Keratinocyte (primary cell): ENCODE results near the gene RAD54L. TPM values are rescaled to one million over a fixed set of nuclear protein-coding genes. Genes with fewer than 3 reads are reported as not detected.

Source experiments
- DNase-seq: peaks from one replicate; pipeline ENCODE4 v3.0.0-alpha.2; 2011; ENCODE audit warnings: low read depth, missing footprints, low spot score
- FAIRE-seq: peaks from 2 replicates; lab custom pipeline; 2011; peaks lifted over from hg19 to GRCh38; lab: Jason Lieb, UNC
- H2AFZ ChIP-seq: 2 replicates; pipeline ENCODE4 v1.6.0; 2012; ENCODE audit warnings: low read length, control low read depth, inconsistent platforms; ENCODE audit not compliant: control insufficient read depth
- H3K27ac ChIP-seq: 2 replicates; pipeline ENCODE4 v1.5.1; 2011; ENCODE audit warnings: low read length; ENCODE audit not compliant: control insufficient read depth, insufficient read depth
- H3K27me3 ChIP-seq: 3 replicates; pipeline ENCODE4 v1.6.0; 2011; ENCODE audit warnings: low read length; ENCODE audit not compliant: control insufficient read depth, insufficient read depth; ENCODE audit errors: extremely low read depth
- H3K36me3 ChIP-seq, 2 experiments: 2 replicates in 1 of 2; 3 replicates in 1 of 2; pipeline ENCODE4 v1.5.1; 2011; ENCODE audit warnings: low read length in 2 of 2, mild to moderate bottlenecking in 1 of 2; ENCODE audit not compliant: control insufficient read depth in 2 of 2, insufficient read depth in 2 of 2; ENCODE audit errors: extremely low read depth in 1 of 2
- H3K4me1 ChIP-seq: 3 replicates; pipeline ENCODE4 v1.5.1; 2011; ENCODE audit warnings: low read length; ENCODE audit not compliant: control insufficient read depth, insufficient read depth; ENCODE audit errors: extremely low read depth
- H3K4me2 ChIP-seq: 3 replicates; pipeline ENCODE4 v1.6.0; 2011; ENCODE audit warnings: low read depth, low read length; ENCODE audit not compliant: control insufficient read depth, insufficient read depth; ENCODE audit errors: extremely low read depth
- H3K4me3 ChIP-seq, 3 experiments: fragments of 200-600 bp in 1 of 3; sonication (generic) in 1 of 3; 2 replicates in 2 of 3; 3 replicates in 1 of 3; pipeline ENCODE4 v1.5.1; 2011 to 2016; ENCODE audit warnings: low read length in 3 of 3, mild to moderate bottlenecking in 3 of 3, control low read depth in 2 of 3, inconsistent platforms in 1 of 3, low read depth in 1 of 3, mixed read lengths in 1 of 3, mixed run types in 1 of 3, moderate library complexity in 1 of 3; ENCODE audit not compliant: control insufficient read depth in 2 of 3, insufficient read depth in 2 of 3; ENCODE audit errors: extremely low read depth in 1 of 3
- H3K79me2 ChIP-seq: 2 replicates; pipeline ENCODE4 v1.6.0; 2012; ENCODE audit warnings: low read length; ENCODE audit not compliant: control insufficient read depth, insufficient read depth
- H3K9ac ChIP-seq: 3 replicates; pipeline ENCODE4 v1.6.0; 2011; ENCODE audit warnings: low read length; ENCODE audit not compliant: control insufficient read depth, insufficient read depth; ENCODE audit errors: extremely low read depth
- H3K9me1 ChIP-seq: 3 replicates; pipeline ENCODE4 v1.6.0; 2011; ENCODE audit warnings: low read length; ENCODE audit not compliant: control insufficient read depth, insufficient read depth; ENCODE audit errors: extremely low read depth
- H3K9me3 ChIP-seq: 2 replicates; pipeline ENCODE4 v1.5.1; 2012; ENCODE audit warnings: low read depth, low read length; ENCODE audit not compliant: control insufficient read depth
- H4K20me1 ChIP-seq: 3 replicates; pipeline ENCODE4 v1.6.0; 2011; ENCODE audit warnings: low read length; ENCODE audit not compliant: control insufficient read depth, insufficient read depth; ENCODE audit errors: extremely low read depth
- CTCF ChIP-seq, 3 experiments: IDR thresholded peaks in 1 of 3; conservative IDR thresholded peaks in 1 of 3; optimal IDR thresholded peaks in 1 of 3; 2 replicates in 2 of 3; 3 replicates in 1 of 3; pipeline versions ENCODE3 to v1.5.1; 2011; ENCODE audit warnings: low read length in 3 of 3, mild to moderate bottlenecking in 3 of 3, moderate library complexity in 2 of 3, control low read depth in 1 of 3, inconsistent platforms in 1 of 3; ENCODE audit not compliant: insufficient read depth in 2 of 3; ENCODE audit errors: extremely low read depth in 1 of 3
- EZH2 ChIP-seq: IDR thresholded peaks from one replicate; pipeline ENCODE4 v1.6.1; 2012; ENCODE audit warnings: inconsistent platforms, mild to moderate bottlenecking, low read length, moderate library complexity
- dilution Hi-C: fragments of 300-500 bp; cut with MboI; formaldehyde crosslinking; loops from one replicate; pipeline ENCODE4 v1.7.0; 2020; ENCODE audit warnings: low sequenced_read_pairs; ENCODE audit not compliant: extremely low pct_ligation_motif_present
- polyA plus RNA-seq, 5 experiments: library from polyadenylated mRNA; depleted of rRNA in 3 of 5; stranded (reverse) in 3 of 5; stranded (forward) in 1 of 5; unstranded in 1 of 5; fragments of >200 nt; gene quantifications; 1 replicate in 1 of 5; 2 replicates in 3 of 5; 3 replicates in 1 of 5; pipeline versions ENCODE4 v1.2.1 to v1.2.3, GENCODE V29; 2011 to 2012; ENCODE audit warnings: missing spikeins in 2 of 5, low read depth in 1 of 5, low replicate concordance in 1 of 5

The RAD54L gene
- polyA plus RNA-seq, 1 donor (not counting 4 experiments of a cell fraction or from before 2014, with no cell fraction given) = 3.8 TPM

DNA sequence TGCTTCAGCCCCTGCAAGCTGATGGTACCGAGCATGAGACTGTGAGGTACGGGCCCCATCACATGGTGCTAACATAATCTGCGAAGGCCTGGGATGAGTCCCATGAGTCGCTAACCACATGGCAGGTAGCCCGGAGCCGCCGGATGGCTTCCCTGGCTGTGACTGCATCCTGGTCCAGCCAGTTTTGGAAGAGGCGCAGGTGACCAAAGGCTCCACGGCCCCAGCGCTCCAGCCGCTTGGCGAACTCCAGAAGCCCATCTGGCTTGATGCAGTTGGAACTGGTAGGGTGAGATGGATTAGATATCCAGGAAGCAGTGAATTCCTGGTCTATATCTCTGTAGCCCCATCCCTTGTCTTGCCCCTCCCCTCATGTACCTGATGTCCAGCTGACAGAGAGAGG, 31.2 kb downstream of the RAD54L start:
- dilution Hi-C loops = no loop called here
- no peaks in the 10 kb centered on the region for H3K27me3 ChIP-seq
- no peaks in the 10 kb centered on the region for H4K20me1 ChIP-seq
- no peak overlapping the region for H3K27ac ChIP-seq
- no peak overlapping the region for H3K9ac ChIP-seq
- no peak overlapping the region for H2AFZ ChIP-seq
- no peaks in the 10 kb centered on the region for H3K9me3 ChIP-seq
- no peaks in the 10 kb centered on the region for H3K4me1 ChIP-seq
- H3K4me3 ChIP-seq = no peak overlapping the region
- H3K36me3 ChIP-seq = peaks cover 20 to 49% of the 10 kb centered on the region in 2 experiments
- FAIRE-seq = no peak
- no peaks in the 10 kb centered on the region for H3K79me2 ChIP-seq
- no peak overlapping the region for H3K4me2 ChIP-seq
- no peaks in the 10 kb centered on the region for H3K9me1 ChIP-seq
- no peak for DNase-seq
- TF ChIP-seq EZH2 (no peak), CTCF (optimal IDR thresholded peaks at IDR 0.05 in 1 of 3, IDR thresholded peaks at IDR 0.05 in 1 of 3, conservative IDR thresholded peaks at IDR 0.05 in 1 of 3; ENCODE audit: extremely low read depth in 1 of 3, insufficient read depth in 2 of 3, low read length in 3 of 3) (no peak)

DNA sequence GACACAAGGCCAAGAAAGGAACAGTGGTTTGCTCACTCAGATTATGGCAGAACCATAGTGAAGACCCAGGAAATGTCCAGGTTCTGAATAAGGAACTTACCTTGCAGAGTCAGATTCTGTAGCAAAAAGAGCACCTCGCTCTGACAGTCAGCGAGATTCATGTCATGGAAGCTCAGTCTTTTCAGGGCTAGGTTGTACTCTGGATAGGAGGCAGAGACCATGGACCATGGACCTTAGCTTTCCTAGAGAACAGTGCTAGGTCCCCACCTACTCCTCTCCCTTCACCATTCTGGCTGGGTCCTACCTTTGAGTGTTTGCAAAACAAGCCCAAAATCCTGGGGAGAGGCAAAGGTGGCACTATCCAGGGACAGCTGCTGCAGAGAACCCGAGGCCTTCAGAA, 32.5 kb downstream of the RAD54L start:
- dilution Hi-C loops = no loop called here
- FAIRE-seq = no peak
- H3K9me3 ChIP-seq = no peaks in the 10 kb centered on the region

More for the DNA sequence above, 32.5 kb downstream of the RAD54L start:
- Histone ChIP-seq H3K36me3 (peaks cover 26 to 44% of the 10 kb centered on the region in 2 experiments), H3K9ac (no peak overlapping the region), H2AFZ (no peak overlapping the region), H3K9me1 (no peaks in the 10 kb centered on the region), H4K20me1 (no peaks in the 10 kb centered on the region), H3K27ac (no peak overlapping the region), H3K4me1 (no peaks in the 10 kb centered on the region), H3K79me2 (no peaks in the 10 kb centered on the region), H3K4me2 (no peak overlapping the region), H3K27me3 (no peaks in the 10 kb centered on the region), H3K4me3 (no peak overlapping the region)
- no peak for DNase-seq
- TF ChIP-seq CTCF (optimal IDR thresholded peaks at IDR 0.05 in 1 of 3, IDR thresholded peaks at IDR 0.05 in 1 of 3, conservative IDR thresholded peaks at IDR 0.05 in 1 of 3; ENCODE audit: extremely low read depth in 1 of 3, insufficient read depth in 2 of 3, low read length in 3 of 3) (no peak), EZH2 (no peak)
